Measurements from ENCODE around the gene MMAB.

The MMAB gene

DNA sequence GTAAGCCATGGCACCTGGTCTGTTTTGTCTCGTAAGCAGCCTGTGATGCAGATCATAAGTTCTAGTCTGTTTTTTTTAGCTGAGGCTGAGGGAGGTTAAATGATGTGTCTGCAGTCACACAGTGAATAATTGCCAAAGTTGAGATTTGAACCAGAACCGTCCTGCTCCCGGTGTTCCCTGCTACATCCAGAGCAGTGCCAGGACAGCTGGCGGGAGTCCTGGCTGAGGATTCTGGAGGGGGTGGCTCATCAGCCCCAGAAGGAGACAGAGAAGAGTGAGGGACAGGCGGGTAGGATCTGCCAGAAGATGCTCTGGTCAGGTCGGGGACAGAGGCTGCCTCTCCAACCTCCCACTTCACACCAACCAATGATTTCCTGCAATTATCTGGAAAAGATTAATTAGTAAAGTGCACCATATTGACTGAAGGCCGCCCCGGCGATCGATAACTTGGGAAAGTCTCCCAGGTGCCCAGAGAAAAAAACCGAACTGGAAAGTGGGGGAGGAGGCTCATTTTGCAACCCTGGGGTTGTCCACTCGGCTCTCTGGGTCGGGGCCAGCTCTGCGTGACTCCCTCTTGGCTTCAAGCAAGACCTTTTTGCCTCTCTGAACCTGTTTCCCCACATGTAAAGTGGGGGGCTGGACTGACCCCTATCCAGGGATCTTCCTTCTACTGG lies 42.4 kb upstream of the MMAB start:
- no peak overlapping the region for H3K4me3 ChIP-seq (ENCODE audit: insufficient read length, low read depth)
- no peaks in the 10 kb centered on the region for H3K27me3 ChIP-seq (ENCODE audit: insufficient read depth, insufficient read length)
- H3K9ac ChIP-seq (ENCODE audit: insufficient read length, low read depth): no peak overlapping the region
- peaks cover 7% of the 10 kb centered on the region for H3K4me1 ChIP-seq (ENCODE audit: insufficient read depth, insufficient read length)
- H3K9me3 ChIP-seq (ENCODE audit: insufficient read depth, low read length): no peaks in the 10 kb centered on the region
- no peak for DNase-seq (ENCODE audit: low read depth, low spot score)
- TF ChIP-seq SUZ12 (IDR thresholded peaks at IDR 0.05; ENCODE audit: extremely low read depth, insufficient read depth, insufficient read length) (no peak), ZNF274 (IDR thresholded peaks at IDR 0.05; ENCODE audit: low read depth, low read length) (no peak), YY1 (IDR thresholded peaks at IDR 0.05; ENCODE audit: insufficient read depth, insufficient read length) (no peak)
- no peaks in the 10 kb centered on the region for H3K36me3 ChIP-seq (ENCODE audit: insufficient read depth, insufficient read length, low read length)

GRCh38 chr12:109613649-109614455 lies 40.5 kb upstream of the MMAB start:
- Histone ChIP-seq H3K4me3 (ENCODE audit: insufficient read length, low read depth) (no peak overlapping the region), H3K9ac (ENCODE audit: insufficient read length, low read depth) (no peak overlapping the region), H3K9me3 (ENCODE audit: insufficient read depth, low read length) (no peaks in the 10 kb centered on the region), H3K36me3 (ENCODE audit: insufficient read depth, insufficient read length, low read length) (no peaks in the 10 kb centered on the region), H3K27me3 (ENCODE audit: insufficient read depth, insufficient read length) (no peaks in the 10 kb centered on the region), H3K4me1 (ENCODE audit: insufficient read depth, insufficient read length) (peaks cover 7% of the 10 kb centered on the region)
- DNase-seq (ENCODE audit: low read depth, low spot score): no peak
- TF ChIP-seq YY1 (IDR thresholded peaks at IDR 0.05; ENCODE audit: insufficient read depth, insufficient read length) (no peak), SUZ12 (IDR thresholded peaks at IDR 0.05; ENCODE audit: extremely low read depth, insufficient read depth, insufficient read length) (no peak), ZNF274 (IDR thresholded peaks at IDR 0.05; ENCODE audit: low read depth, low read length) (no peak)

DNA sequence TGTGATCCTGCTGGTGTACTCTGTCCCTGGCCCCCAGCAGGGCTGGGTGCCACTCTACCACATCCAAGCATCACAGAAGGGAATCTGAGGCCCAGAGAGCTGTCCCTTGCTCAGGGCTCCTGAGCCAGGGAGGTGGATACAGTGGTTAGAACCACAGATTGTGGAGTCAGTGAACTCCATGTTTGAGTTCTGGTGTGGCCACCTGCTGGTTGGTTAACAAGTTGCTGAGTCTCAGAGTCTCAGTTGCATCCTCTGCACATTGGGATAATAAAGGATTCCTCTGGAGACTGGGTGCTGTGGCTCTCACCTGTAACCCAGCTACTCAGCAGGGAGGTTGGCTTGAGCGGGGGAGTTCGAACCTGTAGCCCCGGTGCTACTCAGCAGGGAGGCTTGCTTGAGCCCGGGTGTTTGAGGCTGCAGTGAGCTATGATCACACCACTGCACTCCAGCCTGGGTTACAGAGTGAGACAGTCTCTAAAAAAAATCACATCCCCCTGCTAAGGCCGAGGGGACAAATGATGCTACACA lies 39.7 kb upstream of the MMAB start:
- TF ChIP-seq SUZ12 (IDR thresholded peaks at IDR 0.05; ENCODE audit: extremely low read depth, insufficient read depth, insufficient read length) (no peak), ZNF274 (IDR thresholded peaks at IDR 0.05; ENCODE audit: low read depth, low read length) (no peak), YY1 (IDR thresholded peaks at IDR 0.05; ENCODE audit: insufficient read depth, insufficient read length) (no peak)
- H3K4me3 ChIP-seq (ENCODE audit: insufficient read length, low read depth): no peak overlapping the region
- peak overlapping the region; percentile 50 for H3K9ac ChIP-seq (ENCODE audit: insufficient read length, low read depth)
- no peaks in the 10 kb centered on the region for H3K27me3 ChIP-seq (ENCODE audit: insufficient read depth, insufficient read length)
- no peaks in the 10 kb centered on the region for H3K36me3 ChIP-seq (ENCODE audit: insufficient read depth, insufficient read length, low read length)
- H3K9me3 ChIP-seq (ENCODE audit: insufficient read depth, low read length): no peaks in the 10 kb centered on the region
- DNase-seq (ENCODE audit: low read depth, low spot score): no peak
- peaks cover 7% of the 10 kb centered on the region for H3K4me1 ChIP-seq (ENCODE audit: insufficient read depth, insufficient read length)

GRCh38 chr12:109612003-109612402 lies 38.7 kb upstream of the MMAB start:
- Histone ChIP-seq H3K27me3 (ENCODE audit: insufficient read depth, insufficient read length) (no peaks in the 10 kb centered on the region), H3K36me3 (ENCODE audit: insufficient read depth, insufficient read length, low read length) (no peaks in the 10 kb centered on the region), H3K9me3 (ENCODE audit: insufficient read depth, low read length) (no peaks in the 10 kb centered on the region), H3K9ac (ENCODE audit: insufficient read length, low read depth) (no peak overlapping the region), H3K4me1 (ENCODE audit: insufficient read depth, insufficient read length) (peaks cover 10% of the 10 kb centered on the region), H3K4me3 (ENCODE audit: insufficient read length, low read depth) (no peak overlapping the region)
- no peak for TF ChIP-seq ZNF274 (IDR thresholded peaks at IDR 0.05; ENCODE audit: low read depth, low read length)
- TF ChIP-seq YY1 (IDR thresholded peaks at IDR 0.05; ENCODE audit: insufficient read depth, insufficient read length): no peak
- no peak for TF ChIP-seq SUZ12 (IDR thresholded peaks at IDR 0.05; ENCODE audit: extremely low read depth, insufficient read depth, insufficient read length)
- no peak for DNase-seq (ENCODE audit: low read depth, low spot score)

- TF ChIP-seq YY1 (IDR thresholded peaks at IDR 0.05; ENCODE audit: insufficient read depth, insufficient read length) (no peak), ZNF274 (IDR thresholded peaks at IDR 0.05; ENCODE audit: low read depth, low read length) (no peak), SUZ12 (IDR thresholded peaks at IDR 0.05; ENCODE audit: extremely low read depth, insufficient read depth, insufficient read length) (no peak)
- H3K36me3 ChIP-seq (ENCODE audit: insufficient read depth, insufficient read length, low read length): no peaks in the 10 kb centered on the region
- H3K4me3 ChIP-seq (ENCODE audit: insufficient read length, low read depth): no peak overlapping the region
- no peaks in the 10 kb centered on the region for H3K9me3 ChIP-seq (ENCODE audit: insufficient read depth, low read length)
- H3K4me1 ChIP-seq (ENCODE audit: insufficient read depth, insufficient read length): peaks cover 12% of the 10 kb centered on the region
- no peaks in the 10 kb centered on the region for H3K27me3 ChIP-seq (ENCODE audit: insufficient read depth, insufficient read length)
- no peak overlapping the region for H3K9ac ChIP-seq (ENCODE audit: insufficient read length, low read depth)
- DNase-seq (ENCODE audit: low read depth, low spot score): no peak
Observed at GRCh38 chr12:109611223-109611622, 37.9 kb upstream of the MMAB start.

DNA sequence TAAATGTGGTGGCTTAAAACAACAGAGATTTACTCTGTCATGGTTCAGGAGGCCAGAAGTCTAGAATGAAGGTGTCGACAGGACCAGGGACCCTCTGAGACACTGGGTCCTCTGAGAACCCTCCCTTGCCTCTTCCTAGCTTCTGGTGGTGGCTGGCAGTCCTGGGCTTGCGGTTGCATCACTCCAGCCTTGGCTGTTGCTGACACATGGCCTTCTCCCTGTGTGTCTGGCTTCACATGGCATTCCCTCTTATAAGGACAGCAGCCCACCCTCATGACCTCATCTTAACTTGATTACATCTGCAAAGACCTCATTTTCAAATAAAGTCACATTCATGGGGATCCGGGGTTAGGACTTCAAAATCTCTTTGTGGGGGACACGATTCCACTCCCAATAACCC lies 37.2 kb upstream of the MMAB start:
- no peak for DNase-seq (ENCODE audit: low read depth, low spot score)
- no peaks in the 10 kb centered on the region for H3K9me3 ChIP-seq (ENCODE audit: insufficient read depth, low read length)
- H3K36me3 ChIP-seq (ENCODE audit: insufficient read depth, insufficient read length, low read length): no peaks in the 10 kb centered on the region
- H3K4me3 ChIP-seq (ENCODE audit: insufficient read length, low read depth): no peak overlapping the region
- no peaks in the 10 kb centered on the region for H3K27me3 ChIP-seq (ENCODE audit: insufficient read depth, insufficient read length)
- TF ChIP-seq ZNF274 (IDR thresholded peaks at IDR 0.05; ENCODE audit: low read depth, low read length) (no peak), YY1 (IDR thresholded peaks at IDR 0.05; ENCODE audit: insufficient read depth, insufficient read length) (no peak), SUZ12 (IDR thresholded peaks at IDR 0.05; ENCODE audit: extremely low read depth, insufficient read depth, insufficient read length) (no peak)
- no peak overlapping the region for H3K9ac ChIP-seq (ENCODE audit: insufficient read length, low read depth)
- peaks cover 13% of the 10 kb centered on the region for H3K4me1 ChIP-seq (ENCODE audit: insufficient read depth, insufficient read length)

- H3K9ac ChIP-seq (ENCODE audit: insufficient read length, low read depth): no peak overlapping the region
- no peak for TF ChIP-seq SUZ12 (IDR thresholded peaks at IDR 0.05; ENCODE audit: extremely low read depth, insufficient read depth, insufficient read length)
- no peak for TF ChIP-seq ZNF274 (IDR thresholded peaks at IDR 0.05; ENCODE audit: low read depth, low read length)
- no peak for TF ChIP-seq YY1 (IDR thresholded peaks at IDR 0.05; ENCODE audit: insufficient read depth, insufficient read length)
- no peak for DNase-seq (ENCODE audit: low read depth, low spot score)
- no peaks in the 10 kb centered on the region for H3K27me3 ChIP-seq (ENCODE audit: insufficient read depth, insufficient read length)
- no peaks in the 10 kb centered on the region for H3K9me3 ChIP-seq (ENCODE audit: insufficient read depth, low read length)
- peaks cover 19% of the 10 kb centered on the region for H3K4me1 ChIP-seq (ENCODE audit: insufficient read depth, insufficient read length)
- H3K4me3 ChIP-seq (ENCODE audit: insufficient read length, low read depth): no peak overlapping the region
- H3K36me3 ChIP-seq (ENCODE audit: insufficient read depth, insufficient read length, low read length): no peaks in the 10 kb centered on the region
Observed at GRCh38 chr12:109609342-109609741, 36.0 kb upstream of the MMAB start.
